ENCODE data around the gene NUDT1. TPM values are rescaled to one million over a fixed set of nuclear protein-coding genes. Genes with fewer than 3 reads are reported as not detected.

Gene NUDT1
- total and polyA plus RNA-seq, 2 donors (not counting 3 experiments of a cell fraction or from before 2014, with no cell fraction given): 23.9 to 25.9 TPM

GRCh38 chr7:2253525-2254244, 11.7 kb downstream of the NUDT1 start:
- intact Hi-C loops (cut with micrococcal nuclease) (no loop called here), dilution Hi-C loops (cut with MboI; ENCODE audit: extremely low pct_ligation_motif_present, low sequenced_read_pairs) (no loop called here)
- TF ChIP-seq POLR2AphosphoS5 (IDR thresholded peaks at IDR 0.05; ENCODE audit: insufficient read depth, low read depth, low read length): no peak
- no peak for TF ChIP-seq MAX (IDR thresholded peaks at IDR 0.05; ENCODE audit: insufficient read depth, insufficient read length)
- no peak for TF ChIP-seq MYC (IDR thresholded peaks at IDR 0.05; ENCODE audit: low read depth, low read length)
- TF ChIP-seq POLR2A (IDR thresholded peaks at IDR 0.05; ENCODE audit: low read depth, low read length): no peak
- TF ChIP-seq CTCF (IDR thresholded peaks at IDR 0.05; ENCODE audit: extremely low read depth in 1 of 2, insufficient read depth in 1 of 2, low read depth in 1 of 2, low read length in 2 of 2): no peak
- TF ChIP-seq FOS (IDR thresholded peaks at IDR 0.05; ENCODE audit: borderline replicate concordance, insufficient read depth, low read length): no peak
- TF ChIP-seq GATA2 (IDR thresholded peaks at IDR 0.05; ENCODE audit: insufficient read depth, insufficient read length, low read depth, low read length): no peak
- no peak for TF ChIP-seq EZH2 (IDR thresholded peaks at IDR 0.05; ENCODE audit: borderline replicate concordance, low read depth, low read length, severe bottlenecking)
- no peak for TF ChIP-seq JUN (IDR thresholded peaks at IDR 0.05; ENCODE audit: borderline replicate concordance, insufficient read depth, insufficient read length, low read depth)
- Histone ChIP-seq H3K9ac (replicated peaks; ENCODE audit: extremely low read depth, insufficient read depth, low read length) (no peak overlapping the region), H3K9me1 (replicated peaks; ENCODE audit: control insufficient read depth, extremely low read depth, insufficient read depth, low read length) (no peaks in the 10 kb centered on the region), H3K27me3 (ENCODE audit: control insufficient read depth in 2 of 2, insufficient read depth in 2 of 2, low read length in 2 of 2) (no peaks in the 10 kb centered on the region), H3K4me1 (ENCODE audit: control insufficient read depth, extremely low read depth, insufficient read depth, low read length) (peaks cover 13% of the 10 kb centered on the region), H3K4me3 (replicated peaks in 1 of 3; ENCODE audit: insufficient read depth in 1 of 3, low read depth in 1 of 3, low read length in 3 of 3) (no peak overlapping the region), H2AFZ (ENCODE audit: low read depth, low read length) (no peak overlapping the region), H4K20me1 (replicated peaks; ENCODE audit: control insufficient read depth, extremely low read depth, insufficient read depth, low read length) (no peaks in the 10 kb centered on the region), H3K36me3 (ENCODE audit: control insufficient read depth in 2 of 2, extremely low read depth in 1 of 2, insufficient read depth in 2 of 2, low read length in 2 of 2) (peaks cover 0 to 12% of the 10 kb centered on the region in 2 experiments), H3K4me2 (ENCODE audit: insufficient read depth, low read length) (no peak overlapping the region), H3K9me3 (replicated peaks; ENCODE audit: control insufficient read depth, insufficient read depth, low read length) (no peaks in the 10 kb centered on the region), H3K27ac (ENCODE audit: insufficient read depth, low read depth, low read length) (no peak overlapping the region), H3K79me2 (ENCODE audit: control insufficient read depth, insufficient read depth, low read length) (no peaks in the 10 kb centered on the region)
- TSS peak; percentile 24 for BruUV-seq (replicated peaks)
- DNase-seq (ENCODE audit: low read depth, low spot score) (no peak), FAIRE-seq (no peak)
- POLR2A ChIA-PET: no interaction called here
- CTCF ChIA-PET: no interaction called here

Data from endothelial cell of umbilical vein (primary cell).